OCI-M2 (cell line): ENCODE data around the gene HIGD1A.

Experiments used
- DNase-seq: peaks from one replicate; lab custom pipeline; 2025; ENCODE audit not compliant: unreplicated experiment; lab: John Stamatoyannopoulos, UW

HIGD1A gene

DNA sequence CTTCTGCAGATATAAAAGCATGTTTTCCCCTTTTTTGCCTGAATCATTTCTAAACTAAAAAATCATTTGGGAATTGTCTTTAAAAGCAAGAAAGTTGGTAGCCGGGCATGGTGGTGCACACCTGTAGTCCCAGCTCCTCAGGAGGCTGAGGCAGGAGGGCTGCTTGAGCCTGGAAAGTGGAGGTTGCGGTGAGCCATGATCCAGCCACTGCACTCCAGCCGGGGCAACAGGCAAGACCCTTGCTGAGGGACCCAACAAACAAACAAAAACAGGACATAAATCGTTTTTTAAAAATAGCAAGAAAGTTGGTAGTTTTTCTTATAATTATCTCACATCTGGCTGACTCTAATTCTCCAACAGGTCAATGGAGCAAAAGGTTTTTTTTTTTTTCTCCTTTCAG is 2.5 kb downstream of the HIGD1A start:
- no peak for DNase-seq

GRCh38 chr3:42801048-42801620 is 3.2 kb downstream of the HIGD1A start:
- DNase-seq: no peak

- DNase-seq: no peak
Observed at GRCh38 chr3:42800251-42800650, 4.0 kb downstream of the HIGD1A start.

DNA sequence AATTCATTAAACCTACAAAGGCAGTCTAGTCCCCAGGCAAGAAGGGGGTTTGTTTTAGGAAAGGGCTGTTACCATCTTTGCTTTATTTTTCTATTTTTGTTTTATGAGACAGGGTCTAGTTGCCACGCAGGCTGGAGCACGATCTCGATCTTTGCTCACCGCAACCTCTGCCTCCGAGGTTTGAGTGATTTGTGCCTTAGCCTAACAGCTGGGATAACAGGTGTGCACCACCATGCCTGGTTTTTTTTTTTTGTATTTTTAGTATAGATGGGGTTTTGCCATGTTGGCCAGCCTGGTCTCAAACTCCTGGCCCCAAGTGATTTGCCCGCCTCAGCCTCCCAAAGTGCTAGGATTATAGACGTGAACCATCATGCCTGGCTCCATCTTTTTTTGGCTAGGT is 4.9 kb downstream of the HIGD1A start:
- no peak for DNase-seq

DNA sequence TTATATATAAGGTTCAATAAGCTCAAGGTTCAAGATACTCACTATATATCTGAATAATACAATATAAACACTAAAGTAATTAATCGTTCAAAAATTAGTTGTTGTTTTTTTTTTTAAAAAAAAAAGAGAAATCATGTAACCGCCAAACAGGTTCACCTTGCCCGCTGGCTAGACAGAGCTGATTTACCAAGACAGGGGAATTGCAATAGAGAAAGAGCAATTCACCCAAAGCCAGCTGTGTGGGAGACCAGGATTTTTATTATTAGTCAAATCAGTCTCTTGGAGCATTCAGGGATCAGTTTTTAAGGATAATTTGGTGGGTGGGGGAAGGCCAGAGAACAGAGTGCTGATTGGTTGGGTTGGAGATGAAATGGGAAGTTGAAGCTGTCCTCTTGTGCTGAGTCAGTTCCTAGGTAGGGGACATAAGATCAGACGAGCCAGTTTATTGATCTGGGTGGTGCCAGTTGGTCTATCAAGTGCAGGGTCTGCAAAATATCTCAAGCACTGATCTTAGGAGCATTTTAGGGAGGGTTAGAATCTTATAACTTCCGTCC is 7.9 kb downstream of the HIGD1A start:
- no peak for DNase-seq

GRCh38 chr3:42795621-42796181 is 8.6 kb downstream of the HIGD1A start:
- no peak for DNase-seq

DNA sequence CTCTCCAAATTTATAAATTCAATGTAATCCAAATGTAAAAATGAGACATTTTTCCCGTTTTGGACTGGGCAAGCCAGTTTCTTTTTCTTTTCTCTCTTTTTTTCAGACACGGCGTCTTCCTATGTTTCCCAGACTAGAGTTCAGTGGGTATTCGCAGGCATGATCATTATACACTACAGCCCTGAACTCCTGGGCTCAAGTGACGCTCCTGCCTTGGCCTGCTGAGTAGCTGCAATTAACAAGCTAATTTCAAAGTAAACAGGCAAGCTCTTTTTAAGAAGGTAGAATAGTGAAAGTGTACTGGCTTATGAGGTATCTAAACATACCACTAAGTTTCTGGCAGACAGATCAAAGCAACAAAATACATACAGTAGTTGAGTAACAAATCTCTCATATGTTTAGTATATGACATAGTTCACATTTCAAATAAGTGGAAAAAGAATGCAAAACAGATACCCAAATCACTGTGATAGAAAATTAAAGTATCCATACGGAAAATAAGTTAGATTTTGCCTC is 13.5 kb downstream of the HIGD1A start:
- DNase-seq: no peak

GRCh38 chr3:42786631-42787030 is 17.7 kb downstream of the HIGD1A start:
- DNase-seq: no peak

DNA sequence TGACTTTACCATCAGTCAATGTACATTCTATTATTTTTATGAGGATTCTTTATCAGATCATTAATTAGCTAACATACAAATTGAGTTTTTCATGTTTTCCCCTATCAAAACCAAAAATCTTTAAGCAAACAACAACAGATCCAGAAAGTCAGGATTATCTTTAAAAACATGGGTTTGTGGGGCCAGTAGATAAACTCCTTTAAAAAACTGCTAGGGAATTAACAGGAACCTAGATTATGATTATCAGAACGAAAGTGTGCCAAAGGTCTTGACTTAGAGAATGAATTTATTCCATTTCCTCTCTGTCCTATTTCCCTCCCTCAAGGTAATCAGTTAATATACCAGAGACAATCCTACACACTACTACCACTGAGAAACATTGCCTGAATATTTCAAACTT is 18.1 kb downstream of the HIGD1A start:
- no peak for DNase-seq

- peak; percentile 36 for DNase-seq
Observed at GRCh38 chr3:42780892-42781700, 23.2 kb downstream of the HIGD1A start.

DNA sequence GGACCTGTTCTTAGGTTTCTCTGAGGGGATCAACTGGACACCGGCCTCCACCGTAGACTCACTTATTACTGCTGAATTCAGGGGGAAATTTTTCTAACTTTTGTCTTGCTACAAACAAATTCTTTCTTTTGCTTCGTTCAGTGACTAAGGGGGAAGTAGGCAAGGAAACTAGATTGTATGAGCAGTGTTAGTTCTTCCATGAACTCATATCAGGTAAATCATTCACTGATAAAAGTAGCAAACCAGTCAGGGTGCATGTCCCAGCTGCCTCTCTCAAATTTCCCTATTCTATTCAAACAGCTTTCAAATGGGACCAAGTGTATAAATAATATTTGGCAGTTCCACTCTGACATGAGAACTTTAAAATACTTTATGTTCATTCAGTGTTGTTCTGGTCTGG is 23.9 kb downstream of the HIGD1A start:
- DNase-seq: no peak

- DNase-seq: no peak
Observed at GRCh38 chr3:42778644-42779043, 25.6 kb downstream of the HIGD1A start.

- DNase-seq: no peak
Observed at GRCh38 chr3:42773409-42773751, 30.9 kb downstream of the HIGD1A start.

GRCh38 chr3:42772670-42773408 is 31.5 kb downstream of the HIGD1A start, which contains the start of gene CCDC13:
TSS of gene CCDC13 (minus strand) at chr3:42773253. CDS start at chr3:42758345, 14,908 bp downstream.
- peak; percentile 20 for DNase-seq

DNA sequence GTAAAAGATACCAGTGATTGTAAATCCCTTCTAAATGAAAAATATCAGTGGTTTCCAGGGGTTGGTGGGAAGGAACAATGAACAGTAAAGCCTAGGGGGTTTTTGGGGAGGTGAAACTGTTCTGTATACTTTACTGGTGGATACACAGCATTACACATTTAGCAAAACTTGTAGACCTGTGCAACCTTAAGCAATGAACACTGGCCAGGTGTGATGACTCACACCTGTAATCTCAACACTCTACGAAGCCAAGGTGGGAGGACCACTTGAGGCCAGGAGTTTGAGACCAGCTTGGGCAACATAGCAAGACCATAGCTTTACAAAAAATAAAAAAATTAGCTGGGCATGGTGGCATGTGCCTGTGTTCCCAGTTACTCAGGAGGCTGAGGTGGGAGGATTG is 33.0 kb downstream of the HIGD1A start:
- no peak for DNase-seq

- no peak for DNase-seq
Observed at GRCh38 chr3:42769477-42770131, 34.7 kb downstream of the HIGD1A start.

DNA sequence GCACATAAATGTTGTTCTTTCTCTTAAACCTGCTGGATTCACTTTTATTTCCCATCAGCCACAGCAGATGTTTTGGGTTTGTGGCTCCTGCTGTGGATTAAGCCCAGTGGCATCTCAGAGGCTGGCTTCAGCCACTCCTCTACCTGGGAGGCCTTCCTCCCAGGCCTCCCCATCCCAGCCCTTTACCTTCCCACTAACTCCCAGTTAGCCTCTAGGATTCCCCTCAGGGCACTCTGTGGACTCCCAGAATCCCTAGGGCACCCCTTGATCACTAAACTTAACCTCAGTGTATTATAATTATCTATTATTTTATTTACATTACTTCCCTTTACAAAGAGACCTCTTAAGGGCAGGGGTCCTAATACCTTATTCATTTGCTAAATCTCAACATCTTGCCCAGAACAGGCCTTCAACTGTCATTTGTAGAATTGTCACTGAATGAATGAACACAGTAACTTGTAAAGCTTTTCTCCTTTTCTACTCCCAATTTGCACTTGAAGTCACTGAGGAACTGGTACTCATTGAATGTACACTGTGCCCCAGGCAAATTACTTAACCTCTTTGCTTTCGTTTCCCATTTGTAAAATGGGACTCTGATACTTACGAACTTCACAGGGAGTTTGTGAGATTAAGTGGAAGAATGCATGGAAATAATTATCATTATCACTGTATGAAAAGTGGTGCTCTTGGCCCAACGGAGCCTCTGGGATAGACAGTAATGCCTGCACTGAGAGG is 39.6 kb downstream of the HIGD1A start:
- no peak for DNase-seq

- no peak for DNase-seq
Observed at GRCh38 chr3:42764115-42764514, 40.2 kb downstream of the HIGD1A start.

DNA sequence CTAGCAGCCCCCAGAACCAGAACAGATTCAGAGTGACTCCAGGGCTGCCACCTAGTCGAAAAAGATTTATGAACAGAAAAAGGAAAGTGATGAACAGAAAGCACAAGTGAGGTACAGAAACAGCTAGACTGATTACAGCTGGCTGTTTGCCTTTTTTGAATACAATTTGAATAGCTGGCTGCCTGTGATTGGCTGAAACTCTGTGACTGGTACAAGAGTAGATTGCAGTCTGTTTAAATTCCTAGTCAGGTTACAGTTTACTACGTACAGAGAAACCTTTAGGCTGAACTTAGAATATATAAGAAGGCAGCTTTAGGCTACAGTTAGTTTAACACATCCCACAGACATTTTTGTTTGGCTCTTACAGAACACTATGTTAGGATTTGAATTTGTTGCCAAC is 41.3 kb downstream of the HIGD1A start:
- DNase-seq: no peak
